IMR-90 (cell line): Measurements from ENCODE around the gene JAKMIP3.

ENCODE experiments used
- BHLHE40 ChIP-seq: fragments of 150-350 bp; IDR thresholded peaks from 2 replicates; pipeline ENCODE4 v1.6.1; 2016; ENCODE audit warnings: mild to moderate bottlenecking, low read depth, low read length
- CEBPB ChIP-seq: IDR thresholded peaks from 2 replicates; pipeline ENCODE4 v1.6.1; 2012; ENCODE audit warnings: low read depth, low read length, improper control_type of control experiment
- MAZ ChIP-seq: IDR thresholded peaks from 2 replicates; pipeline ENCODE4 v1.6.1; 2012; ENCODE audit warnings: low read depth, mild to moderate bottlenecking, low read length, improper control_type of control experiment, moderate library complexity, borderline replicate concordance
- POLR2A ChIP-seq: IDR thresholded peaks from 2 replicates; pipeline ENCODE4 v1.6.1; 2012; ENCODE audit warnings: mild to moderate bottlenecking, low read depth, low read length
- RCOR1 ChIP-seq: IDR thresholded peaks from 2 replicates; pipeline ENCODE4 v1.6.1; 2012; ENCODE audit warnings: mild to moderate bottlenecking, low read length, improper control_type of control experiment; ENCODE audit not compliant: insufficient replicate concordance
- RFX5 ChIP-seq: IDR thresholded peaks from 2 replicates; pipeline ENCODE4 v1.8.0; 2012; ENCODE audit warnings: low read depth, mild to moderate bottlenecking, low read length, moderate library complexity
- SMC3 ChIP-seq: fragments of 150-350 bp; IDR thresholded peaks from 2 replicates; pipeline ENCODE4 v1.6.1; 2016; ENCODE audit warnings: low read depth, mild to moderate bottlenecking, antibody characterized with exemption, low read length, moderate library complexity
- TF ChIP-seq, protein P1 (sequence below): conservative IDR thresholded peaks from 2 replicates; pipeline ENCODE4 v1.5.1; 2012; ENCODE audit warnings: mild to moderate bottlenecking, low read depth, low read length, improper control_type of control experiment

DNA sequence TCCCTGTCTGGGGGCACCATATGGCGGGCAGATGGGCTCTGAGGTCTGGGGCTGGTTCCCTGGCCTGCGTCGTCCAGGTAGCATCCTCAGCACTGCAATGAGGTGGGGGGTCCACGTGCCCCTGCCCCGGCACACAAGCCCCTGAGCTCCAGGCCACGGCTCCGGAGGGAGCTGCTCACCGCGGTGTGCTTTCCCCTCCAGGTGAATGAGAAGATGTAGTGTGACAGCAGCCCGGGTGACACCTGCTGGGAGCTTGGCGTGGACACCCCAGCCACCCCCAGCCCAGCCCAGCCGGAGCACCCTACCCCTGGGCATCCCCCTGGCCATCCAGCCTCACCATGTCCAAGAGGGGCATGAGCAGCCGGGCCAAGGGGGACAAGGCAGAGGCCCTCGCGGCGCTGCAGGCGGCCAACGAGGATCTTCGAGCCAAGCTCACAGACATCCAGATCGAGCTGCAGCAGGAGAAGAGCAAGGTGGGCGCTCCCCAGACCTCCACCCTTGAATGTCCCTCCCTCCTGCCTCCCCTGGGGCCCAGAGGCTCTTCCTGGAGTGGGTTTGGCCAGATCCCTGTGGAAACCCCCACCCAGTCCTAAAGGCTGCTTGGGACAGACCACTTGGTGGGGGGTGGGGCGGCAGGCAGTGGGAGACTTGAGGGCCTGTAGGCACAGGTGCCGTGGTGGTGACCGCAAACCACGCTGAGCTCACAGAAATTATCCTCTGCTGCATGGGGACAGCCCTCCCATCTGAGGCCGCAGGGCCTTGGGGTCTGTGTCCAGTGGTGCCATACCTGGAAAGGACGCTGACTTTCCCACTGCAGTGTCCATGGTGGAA, 38.9 kb downstream of the JAKMIP3 start:
- no peak for TF ChIP-seq MAZ
- TF ChIP-seq, protein P1, sequence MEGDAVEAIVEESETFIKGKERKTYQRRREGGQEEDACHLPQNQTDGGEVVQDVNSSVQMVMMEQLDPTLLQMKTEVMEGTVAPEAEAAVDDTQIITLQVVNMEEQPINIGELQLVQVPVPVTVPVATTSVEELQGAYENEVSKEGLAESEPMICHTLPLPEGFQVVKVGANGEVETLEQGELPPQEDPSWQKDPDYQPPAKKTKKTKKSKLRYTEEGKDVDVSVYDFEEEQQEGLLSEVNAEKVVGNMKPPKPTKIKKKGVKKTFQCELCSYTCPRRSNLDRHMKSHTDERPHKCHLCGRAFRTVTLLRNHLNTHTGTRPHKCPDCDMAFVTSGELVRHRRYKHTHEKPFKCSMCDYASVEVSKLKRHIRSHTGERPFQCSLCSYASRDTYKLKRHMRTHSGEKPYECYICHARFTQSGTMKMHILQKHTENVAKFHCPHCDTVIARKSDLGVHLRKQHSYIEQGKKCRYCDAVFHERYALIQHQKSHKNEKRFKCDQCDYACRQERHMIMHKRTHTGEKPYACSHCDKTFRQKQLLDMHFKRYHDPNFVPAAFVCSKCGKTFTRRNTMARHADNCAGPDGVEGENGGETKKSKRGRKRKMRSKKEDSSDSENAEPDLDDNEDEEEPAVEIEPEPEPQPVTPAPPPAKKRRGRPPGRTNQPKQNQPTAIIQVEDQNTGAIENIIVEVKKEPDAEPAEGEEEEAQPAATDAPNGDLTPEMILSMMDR, result no peak
- TF ChIP-seq CEBPB, result no peak
- TF ChIP-seq BHLHE40, result no peak
- TF ChIP-seq POLR2A, result no peak
- no peak for TF ChIP-seq SMC3
- TF ChIP-seq RCOR1, result no peak
- TF ChIP-seq RFX5, result no peak
